GM12873 (cell line): ENCODE results near the gene CRELD1.

ENCODE experiments used
- CTCF ChIP-seq: IDR thresholded peaks from 2 replicates; pipeline ENCODE4 v1.5.1; 2012; ENCODE audit warnings: low read depth, mild to moderate bottlenecking, moderate library complexity, low read length, control low read depth; ENCODE audit not compliant: insufficient read depth; ENCODE audit errors: missing control alignments

The CRELD1 gene

GRCh38 chr3:9933561-9934234 lies at the start of gene CRELD1:
CRELD1 (plus strand) TSS chr3:9933834; CDS start chr3:9934439, 605 bp downstream.
- TF ChIP-seq CTCF, result no peak

GRCh38 chr3:9884555-9885165 lies 49.0 kb upstream of the CRELD1 start:
- no peak for TF ChIP-seq CTCF

- TF ChIP-seq CTCF, result no peak
Observed at GRCh38 chr3:9886328-9886727, 47.3 kb upstream of the CRELD1 start.

- no peak for TF ChIP-seq CTCF
Observed at GRCh38 chr3:9887480-9887879, 46.2 kb upstream of the CRELD1 start.

- no peak for TF ChIP-seq CTCF
Observed at GRCh38 chr3:9888540-9888939, 45.1 kb upstream of the CRELD1 start.

GRCh38 chr3:9889405-9889804 lies 44.2 kb upstream of the CRELD1 start:
- TF ChIP-seq CTCF, result no peak

GRCh38 chr3:9890249-9891071 lies 43.2 kb upstream of the CRELD1 start, which contains the start of gene JAGN1:
JAGN1 (plus strand) TSS chr3:9890610; CDS start chr3:9890723, 113 bp downstream.
- no peak for TF ChIP-seq CTCF
